Esophagus squamous epithelium (tissue), 4 donors: ENCODE measurements around the gene RAB40AL.
"Not testable (repeated sequence)": the region's sequence is repeated elsewhere in the genome, so short reads cannot be mapped to it uniquely, and the experiment has no call there.

Source experiments
- POLR2A ChIP-seq, 4 donors: fragments of 450-650 bp; IDR thresholded peaks; one replicate each; pipeline ENCODE4 v1.6.1; 2017; ENCODE audit warnings: antibody characterized with exemption in 4 of 4, mild to moderate bottlenecking in 4 of 4, moderate library complexity in 3 of 4
- TF ChIP-seq, protein P1 (sequence below), 6 experiments: fragments of 450-650 bp in 4 of 6; fragments of 200-600 bp in 2 of 6; sonication (generic) in 2 of 6; IDR thresholded peaks; one replicate each; pipeline ENCODE4 v1.5.1; 2016 to 2019; ENCODE audit warnings: antibody characterized with exemption in 6 of 6, mild to moderate bottlenecking in 4 of 6, moderate library complexity in 4 of 6

DNA sequence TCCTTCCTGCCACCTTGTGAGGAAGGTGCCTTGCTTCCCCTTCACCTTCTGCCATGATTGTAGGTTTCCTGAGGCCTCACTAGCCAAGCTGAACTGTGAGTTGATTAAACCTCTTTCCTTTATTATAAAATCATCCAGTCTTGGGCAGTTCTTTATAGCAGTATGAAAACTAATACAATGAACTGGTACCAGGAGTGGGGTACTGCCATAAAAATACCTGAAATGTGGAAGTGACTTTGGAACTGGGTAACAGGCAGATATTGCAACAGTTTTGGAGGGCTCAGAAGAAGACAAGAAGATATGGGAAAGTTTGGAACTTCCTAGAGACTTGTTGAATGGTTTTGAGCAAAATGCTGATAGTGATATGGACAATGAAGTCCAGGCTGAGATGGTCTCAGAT is 34.5 kb downstream of the RAB40AL start:
- not testable (repeated sequence) for TF ChIP-seq POLR2A (IDR thresholded peaks at IDR 0.05)
- TF ChIP-seq, protein P1, sequence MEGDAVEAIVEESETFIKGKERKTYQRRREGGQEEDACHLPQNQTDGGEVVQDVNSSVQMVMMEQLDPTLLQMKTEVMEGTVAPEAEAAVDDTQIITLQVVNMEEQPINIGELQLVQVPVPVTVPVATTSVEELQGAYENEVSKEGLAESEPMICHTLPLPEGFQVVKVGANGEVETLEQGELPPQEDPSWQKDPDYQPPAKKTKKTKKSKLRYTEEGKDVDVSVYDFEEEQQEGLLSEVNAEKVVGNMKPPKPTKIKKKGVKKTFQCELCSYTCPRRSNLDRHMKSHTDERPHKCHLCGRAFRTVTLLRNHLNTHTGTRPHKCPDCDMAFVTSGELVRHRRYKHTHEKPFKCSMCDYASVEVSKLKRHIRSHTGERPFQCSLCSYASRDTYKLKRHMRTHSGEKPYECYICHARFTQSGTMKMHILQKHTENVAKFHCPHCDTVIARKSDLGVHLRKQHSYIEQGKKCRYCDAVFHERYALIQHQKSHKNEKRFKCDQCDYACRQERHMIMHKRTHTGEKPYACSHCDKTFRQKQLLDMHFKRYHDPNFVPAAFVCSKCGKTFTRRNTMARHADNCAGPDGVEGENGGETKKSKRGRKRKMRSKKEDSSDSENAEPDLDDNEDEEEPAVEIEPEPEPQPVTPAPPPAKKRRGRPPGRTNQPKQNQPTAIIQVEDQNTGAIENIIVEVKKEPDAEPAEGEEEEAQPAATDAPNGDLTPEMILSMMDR (IDR thresholded peaks at IDR 0.05): not testable (repeated sequence)
